Activated T-cell treated with anti-CD3 and anti-CD28 coated beads, Interleukin-2, amount 50 U/mL, for 24 hours (primary cell): Measurements from ENCODE around the gene POLA1.

Experiments used
- DNase-seq: peaks from one replicate; pipeline ENCODE4 v3.0.0-alpha.2; 2020
- H3K27ac Mint-ChIP-seq: 2 replicates; pipeline ENCODE4 v1.8.0; 2020; ENCODE audit warnings: mild to moderate bottlenecking, mixed read lengths
- H3K27me3 Mint-ChIP-seq: 2 replicates; pipeline ENCODE4 v1.8.0; 2020; ENCODE audit warnings: mixed read lengths
- H3K36me3 Mint-ChIP-seq: 2 replicates; pipeline ENCODE4 v1.8.0; 2020; ENCODE audit warnings: low read depth, mixed read lengths
- H3K4me1 Mint-ChIP-seq: 2 replicates; pipeline ENCODE4 v1.8.0; 2020; ENCODE audit warnings: low read depth, mixed read lengths
- H3K4me3 Mint-ChIP-seq: 2 replicates; pipeline ENCODE4 v1.8.0; 2020; ENCODE audit warnings: mild to moderate bottlenecking, moderate library complexity, mixed read lengths
- H3K9me3 Mint-ChIP-seq: 2 replicates; pipeline ENCODE4 v1.8.0; 2020; ENCODE audit warnings: mixed read lengths

Gene POLA1

DNA sequence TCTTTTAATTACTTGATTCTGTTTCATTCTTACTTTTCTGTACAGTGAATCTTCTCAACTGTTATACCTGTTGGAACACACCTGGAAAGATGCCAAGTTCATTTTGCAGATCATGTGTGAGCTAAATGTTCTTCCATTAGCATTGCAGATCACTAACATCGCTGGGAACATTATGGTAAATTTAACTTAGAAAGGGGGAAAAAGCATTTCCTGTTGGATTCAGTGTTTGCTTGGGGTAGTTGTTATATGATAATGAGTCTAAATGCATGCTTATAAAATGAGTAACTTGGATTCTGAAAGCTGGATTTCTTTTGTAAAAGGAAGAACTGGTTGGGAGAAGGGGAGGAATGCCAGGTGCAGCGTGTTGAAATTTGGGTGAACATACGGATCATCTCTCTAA, 47.6 kb downstream of the POLA1 start:
- H3K27ac Mint-ChIP-seq, result no peak overlapping the region
- H3K27me3 Mint-ChIP-seq, result no peaks in the 10 kb centered on the region
- no peaks in the 10 kb centered on the region for H3K9me3 Mint-ChIP-seq
- peaks cover 64% of the 10 kb centered on the region for H3K36me3 Mint-ChIP-seq
- H3K4me1 Mint-ChIP-seq, result no peaks in the 10 kb centered on the region
- no peak overlapping the region for H3K4me3 Mint-ChIP-seq
- no peak for DNase-seq

DNA sequence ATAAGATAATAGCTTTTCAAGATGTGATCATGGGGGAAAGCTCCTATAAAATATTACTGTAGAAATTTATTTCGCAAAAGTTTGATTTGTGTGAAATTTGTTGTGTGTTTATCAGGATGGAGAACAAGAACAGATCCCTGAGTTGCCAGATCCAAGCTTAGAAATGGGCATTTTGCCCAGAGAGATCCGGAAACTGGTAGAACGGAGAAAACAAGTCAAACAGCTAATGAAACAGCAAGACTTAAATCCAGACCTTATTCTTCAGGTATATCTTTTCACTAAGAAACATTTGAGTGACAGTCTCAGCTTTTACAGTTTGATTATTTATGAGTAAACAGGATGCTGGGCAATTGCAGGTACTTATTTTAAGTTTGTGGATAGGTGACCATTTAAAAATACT, 54.5 kb downstream of the POLA1 start:
- no peak overlapping the region for H3K27ac Mint-ChIP-seq
- DNase-seq, result no peak
- H3K36me3 Mint-ChIP-seq, result peaks cover 59% of the 10 kb centered on the region
- no peaks in the 10 kb centered on the region for H3K4me1 Mint-ChIP-seq
- H3K4me3 Mint-ChIP-seq, result no peak overlapping the region
- peaks cover 11% of the 10 kb centered on the region for H3K27me3 Mint-ChIP-seq
- H3K9me3 Mint-ChIP-seq, result no peaks in the 10 kb centered on the region

DNA sequence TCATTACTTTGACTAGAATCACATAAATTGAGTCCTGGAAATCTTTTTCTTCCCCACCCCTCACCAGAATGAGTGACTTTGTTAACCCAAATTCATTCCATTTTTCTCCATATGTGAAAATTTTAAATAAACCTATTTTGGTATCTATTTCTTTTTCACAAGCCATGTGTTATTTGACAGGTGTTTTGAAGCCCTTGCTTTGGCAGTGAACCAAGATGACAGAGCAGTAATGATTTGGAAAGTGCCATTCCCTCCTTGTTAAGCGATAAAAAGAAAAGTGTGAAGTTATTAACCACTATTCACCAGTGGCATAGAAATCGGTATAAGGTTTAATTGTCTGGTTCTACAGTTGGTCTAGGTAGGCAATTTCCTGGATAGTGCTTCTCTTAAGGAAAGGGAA, 66.1 kb downstream of the POLA1 start:
- no peak overlapping the region for H3K27ac Mint-ChIP-seq
- H3K36me3 Mint-ChIP-seq, result peaks cover 81% of the 10 kb centered on the region

DNA sequence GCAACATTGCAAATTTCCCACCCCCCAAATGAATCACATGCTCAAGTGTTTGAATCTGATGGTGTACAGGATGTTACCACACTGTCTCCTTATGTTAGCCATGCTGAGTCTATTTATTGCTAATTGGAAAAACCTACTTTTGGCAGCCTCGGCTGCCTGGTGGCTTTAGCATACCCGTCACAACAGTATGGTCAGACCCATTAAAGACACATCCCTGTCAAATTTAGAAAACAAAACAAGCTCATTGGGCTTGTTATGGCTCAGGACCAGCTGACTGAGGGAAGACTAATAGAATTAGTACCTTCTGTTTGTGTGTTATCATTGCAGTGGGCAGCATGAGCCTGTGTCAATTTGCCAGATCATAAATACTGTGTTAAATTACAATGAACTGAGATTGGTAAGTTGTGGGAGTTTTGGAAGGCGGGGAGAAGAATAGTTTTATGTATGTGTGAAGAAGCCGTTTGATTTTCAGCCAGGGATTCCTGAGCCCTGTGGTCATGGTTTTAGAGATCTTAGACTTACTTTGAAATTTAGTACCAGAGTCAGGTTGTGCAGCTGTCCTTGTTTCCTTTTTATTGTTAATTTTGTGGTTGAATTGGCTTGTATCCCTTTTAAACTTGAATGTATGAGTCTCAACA, 66.8 kb downstream of the POLA1 start:
- Mint-ChIP-seq H3K4me1 (no peaks in the 10 kb centered on the region), H3K27ac (no peak overlapping the region), H3K4me3 (no peak overlapping the region), H3K36me3 (peaks cover 80% of the 10 kb centered on the region), H3K9me3 (no peaks in the 10 kb centered on the region), H3K27me3 (peaks cover 8% of the 10 kb centered on the region)
- DNase-seq, result no peak

More for the DNA sequence above, 66.1 kb downstream of the POLA1 start:
- no peaks in the 10 kb centered on the region for H3K9me3 Mint-ChIP-seq
- no peak for DNase-seq
- H3K4me3 Mint-ChIP-seq, result no peak overlapping the region
- H3K27me3 Mint-ChIP-seq, result peaks cover 8% of the 10 kb centered on the region
- H3K4me1 Mint-ChIP-seq, result no peaks in the 10 kb centered on the region

DNA sequence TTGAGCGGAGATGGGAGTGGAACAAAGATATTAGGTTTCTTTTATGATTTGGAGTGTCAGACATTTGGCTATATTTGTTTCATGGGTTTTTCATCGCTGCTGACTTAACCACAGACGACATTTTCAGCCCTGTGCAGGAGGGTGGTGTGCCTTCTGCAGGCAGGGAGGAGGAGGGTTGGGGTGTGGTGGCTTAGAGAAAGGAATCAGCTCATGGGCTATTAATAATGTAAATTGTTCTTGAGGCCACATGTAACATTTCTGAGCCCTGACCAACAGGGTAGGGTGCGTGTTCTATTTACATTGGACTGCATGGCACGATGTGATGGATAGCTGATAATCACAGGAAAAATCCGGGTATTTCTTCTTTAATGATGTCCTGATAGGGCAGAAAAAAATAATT, 67.6 kb downstream of the POLA1 start:
- H3K36me3 Mint-ChIP-seq, result peaks cover 81% of the 10 kb centered on the region

DNA sequence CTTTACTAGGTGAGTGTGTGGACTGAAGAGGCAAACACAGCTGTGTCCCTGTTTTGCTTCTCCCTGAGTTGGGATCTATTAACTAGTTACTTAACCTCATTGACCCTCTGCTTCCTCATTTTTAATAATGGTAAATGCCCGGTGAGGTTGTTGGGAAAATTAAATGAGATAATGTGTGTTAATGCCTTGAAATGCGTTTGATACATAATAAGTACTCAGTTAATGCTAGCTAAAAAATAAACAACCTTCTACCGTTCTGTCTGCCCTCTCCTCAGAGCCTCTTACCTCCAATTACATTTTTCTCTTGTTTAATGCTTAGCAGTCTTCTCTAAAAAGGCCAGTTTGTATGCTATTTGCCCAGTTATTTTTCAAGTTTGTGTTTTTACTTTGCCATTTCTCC, 70.3 kb downstream of the POLA1 start:
- Mint-ChIP-seq H3K9me3 (no peaks in the 10 kb centered on the region), H3K36me3 (peaks cover 83% of the 10 kb centered on the region), H3K27me3 (peaks cover 13% of the 10 kb centered on the region), H3K4me3 (no peak overlapping the region), H3K4me1 (peaks cover 7% of the 10 kb centered on the region), H3K27ac (no peak overlapping the region)
- DNase-seq, result no peak

More for the DNA sequence above, 67.6 kb downstream of the POLA1 start:
- H3K27me3 Mint-ChIP-seq, result peaks cover 5% of the 10 kb centered on the region
- H3K4me1 Mint-ChIP-seq, result no peaks in the 10 kb centered on the region
- no peak for DNase-seq
- no peaks in the 10 kb centered on the region for H3K9me3 Mint-ChIP-seq
- no peak overlapping the region for H3K27ac Mint-ChIP-seq
- H3K4me3 Mint-ChIP-seq, result no peak overlapping the region

DNA sequence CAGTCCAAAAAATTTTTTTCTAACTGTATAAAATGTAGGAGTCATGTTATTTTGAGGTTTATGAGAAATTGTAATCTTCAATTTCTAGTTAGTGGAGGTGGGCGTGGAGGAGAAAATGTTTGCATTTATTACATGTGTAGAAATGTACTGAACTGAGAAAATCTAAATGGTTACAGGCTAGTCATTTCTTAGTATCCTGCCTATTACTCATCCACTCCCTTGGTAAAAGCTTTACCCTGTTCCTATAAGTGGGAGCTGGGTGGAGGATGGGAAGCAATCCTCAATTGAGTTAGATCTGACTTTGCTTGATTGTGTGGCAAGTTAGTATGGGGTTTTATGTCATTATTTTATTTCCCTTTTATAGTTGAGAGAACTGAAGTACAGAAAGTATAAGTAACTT, 73.8 kb downstream of the POLA1 start:
- Mint-ChIP-seq H3K27me3 (peaks cover 35% of the 10 kb centered on the region), H3K4me3 (no peak overlapping the region), H3K4me1 (peaks cover 7% of the 10 kb centered on the region), H3K27ac (no peak overlapping the region), H3K36me3 (peaks cover 74% of the 10 kb centered on the region), H3K9me3 (no peaks in the 10 kb centered on the region)
- DNase-seq, result no peak

DNA sequence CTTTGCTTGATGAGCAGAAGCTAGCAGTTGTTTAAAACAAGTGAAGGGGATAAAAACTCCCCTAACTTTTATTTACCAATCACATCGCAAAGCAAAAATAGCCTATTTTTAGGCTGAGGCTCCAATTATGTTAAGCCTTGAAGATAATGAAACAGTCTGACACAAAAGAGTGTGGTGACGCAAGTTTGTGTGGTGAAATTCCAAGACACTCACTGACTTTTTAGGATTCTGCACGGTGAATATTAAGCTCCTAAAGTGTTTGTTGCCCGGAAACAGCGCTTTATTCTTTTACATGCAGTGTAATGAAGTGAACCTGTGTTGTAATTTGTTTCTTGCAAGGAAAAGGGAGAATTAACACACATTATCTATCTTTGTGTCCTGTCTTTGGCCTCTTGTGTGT, 74.8 kb downstream of the POLA1 start:
- H3K27me3 Mint-ChIP-seq, result peaks cover 30% of the 10 kb centered on the region
- H3K4me3 Mint-ChIP-seq, result no peak overlapping the region
- H3K9me3 Mint-ChIP-seq, result no peaks in the 10 kb centered on the region
- peaks cover 7% of the 10 kb centered on the region for H3K4me1 Mint-ChIP-seq
- DNase-seq, result no peak
- H3K27ac Mint-ChIP-seq, result no peak overlapping the region
- H3K36me3 Mint-ChIP-seq, result peaks cover 73% of the 10 kb centered on the region

DNA sequence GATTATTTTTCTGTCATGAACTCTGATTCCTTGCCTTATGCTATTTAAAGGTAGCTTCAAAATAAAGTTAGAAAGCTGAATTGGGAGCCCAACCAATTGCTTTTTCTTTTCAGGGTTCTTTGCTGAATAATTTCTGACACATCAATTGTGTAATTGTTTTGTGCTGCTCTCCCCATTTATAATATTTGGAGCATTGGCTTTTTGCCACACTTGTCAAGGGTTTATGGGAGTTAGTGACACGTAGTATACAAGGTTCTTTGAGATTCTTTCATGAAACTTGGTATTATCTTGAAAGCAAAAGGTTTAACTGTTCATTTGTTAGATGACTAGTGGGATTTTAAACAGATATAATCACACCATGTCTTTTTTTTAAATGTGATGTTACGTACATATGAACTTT, 80.9 kb downstream of the POLA1 start:
- DNase-seq, result no peak
- Mint-ChIP-seq H3K27ac (no peak overlapping the region), H3K4me3 (no peak overlapping the region), H3K36me3 (peaks cover 65% of the 10 kb centered on the region), H3K9me3 (no peaks in the 10 kb centered on the region), H3K27me3 (peaks cover 21% of the 10 kb centered on the region), H3K4me1 (no peaks in the 10 kb centered on the region)

DNA sequence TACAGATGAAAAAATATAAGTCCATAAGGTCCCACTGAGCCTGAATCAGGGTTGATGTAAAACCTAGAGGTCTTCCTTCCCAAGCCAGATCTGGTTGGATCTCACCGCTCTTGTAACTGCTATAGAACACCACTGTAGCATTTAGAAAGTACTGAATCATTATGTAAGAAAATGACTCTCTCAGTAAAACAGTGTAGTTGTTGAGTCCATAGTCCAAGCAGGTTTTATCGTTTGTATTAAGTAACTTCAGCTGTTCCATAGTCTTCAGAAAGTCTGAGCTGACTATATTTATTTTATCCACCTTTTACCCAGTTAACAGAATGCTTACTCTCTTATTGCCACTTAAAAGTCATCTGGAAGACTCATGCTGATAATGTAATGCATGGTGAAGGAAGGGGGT, 82.2 kb downstream of the POLA1 start:
- H3K27me3 Mint-ChIP-seq, result peaks cover 13% of the 10 kb centered on the region
- peaks cover 59% of the 10 kb centered on the region for H3K36me3 Mint-ChIP-seq
- H3K4me3 Mint-ChIP-seq, result no peak overlapping the region
- H3K27ac Mint-ChIP-seq, result no peak overlapping the region
- no peaks in the 10 kb centered on the region for H3K9me3 Mint-ChIP-seq
- no peak for DNase-seq
- H3K4me1 Mint-ChIP-seq, result no peaks in the 10 kb centered on the region

DNA sequence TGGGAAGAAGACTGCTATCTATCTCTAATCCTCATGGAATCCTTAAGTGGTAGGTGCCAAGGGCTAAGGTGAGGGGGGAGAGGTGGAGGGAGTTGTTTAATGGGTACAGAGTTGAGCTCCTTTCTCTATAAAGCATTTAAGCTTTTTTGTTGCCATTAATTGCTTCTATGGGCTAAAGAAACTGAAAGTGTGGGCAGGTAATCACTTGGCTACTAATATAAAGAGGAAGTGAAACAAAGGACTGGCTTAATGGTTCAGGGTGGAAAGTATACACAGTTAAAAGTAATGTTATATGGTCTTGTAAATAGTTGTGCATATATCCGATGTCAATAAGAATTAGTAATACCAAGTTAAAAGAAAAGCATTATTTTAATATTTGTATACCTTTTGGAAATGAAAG, 83.9 kb downstream of the POLA1 start:
- Mint-ChIP-seq H3K36me3 (peaks cover 64% of the 10 kb centered on the region), H3K9me3 (no peaks in the 10 kb centered on the region), H3K27ac (no peak overlapping the region), H3K27me3 (peaks cover 4% of the 10 kb centered on the region), H3K4me3 (no peak overlapping the region), H3K4me1 (no peaks in the 10 kb centered on the region)
- no peak for DNase-seq

DNA sequence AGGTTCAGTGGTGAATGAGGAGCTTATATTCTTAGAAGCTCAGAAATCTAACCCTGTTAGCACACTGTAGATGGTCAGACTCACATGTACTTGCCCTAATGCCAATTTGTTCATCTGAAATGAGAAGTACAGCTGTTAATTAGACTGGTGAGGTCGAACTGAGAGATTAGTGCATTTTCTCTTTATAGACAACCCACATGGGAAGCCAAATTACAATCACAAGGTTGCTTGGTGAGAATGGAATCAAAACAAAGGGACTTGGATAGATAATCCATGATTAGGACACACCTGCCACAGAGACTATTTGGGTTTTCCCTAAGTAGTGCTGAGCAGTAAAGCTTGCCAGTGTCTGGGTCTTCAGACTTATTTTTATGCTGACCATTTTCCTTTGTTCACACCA, 88.3 kb downstream of the POLA1 start:
- H3K27me3 Mint-ChIP-seq, result peaks cover 4% of the 10 kb centered on the region
- peaks cover 59% of the 10 kb centered on the region for H3K36me3 Mint-ChIP-seq
- no peak for DNase-seq
- H3K27ac Mint-ChIP-seq, result no peak overlapping the region
- H3K4me1 Mint-ChIP-seq, result no peaks in the 10 kb centered on the region
- no peaks in the 10 kb centered on the region for H3K9me3 Mint-ChIP-seq
- no peak overlapping the region for H3K4me3 Mint-ChIP-seq

DNA sequence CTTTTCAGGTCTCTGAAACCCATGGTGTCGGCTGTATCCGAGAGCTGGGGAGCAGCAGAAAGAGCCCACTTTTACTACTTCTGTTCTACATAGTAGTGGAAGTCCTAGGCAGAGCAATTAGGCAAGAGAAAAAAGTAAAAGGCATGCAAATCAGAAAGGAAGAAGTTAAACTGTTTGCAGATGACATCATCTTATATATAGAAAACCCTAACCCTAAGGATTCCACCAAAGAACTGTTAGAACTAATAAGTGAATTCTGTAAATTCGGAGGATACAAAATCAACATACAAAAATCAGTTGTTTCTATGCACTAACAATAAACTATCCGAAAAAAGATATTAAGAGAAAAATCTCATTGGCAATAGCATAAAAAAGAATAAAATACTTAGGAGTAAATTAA, 95.3 kb downstream of the POLA1 start:
- H3K27me3 Mint-ChIP-seq, result peaks cover 12% of the 10 kb centered on the region
- no peak for DNase-seq
- H3K27ac Mint-ChIP-seq, result no peak overlapping the region
- H3K36me3 Mint-ChIP-seq, result peaks cover 71% of the 10 kb centered on the region
- H3K9me3 Mint-ChIP-seq, result no peaks in the 10 kb centered on the region
- H3K4me3 Mint-ChIP-seq, result no peak overlapping the region
- H3K4me1 Mint-ChIP-seq, result no peaks in the 10 kb centered on the region

DNA sequence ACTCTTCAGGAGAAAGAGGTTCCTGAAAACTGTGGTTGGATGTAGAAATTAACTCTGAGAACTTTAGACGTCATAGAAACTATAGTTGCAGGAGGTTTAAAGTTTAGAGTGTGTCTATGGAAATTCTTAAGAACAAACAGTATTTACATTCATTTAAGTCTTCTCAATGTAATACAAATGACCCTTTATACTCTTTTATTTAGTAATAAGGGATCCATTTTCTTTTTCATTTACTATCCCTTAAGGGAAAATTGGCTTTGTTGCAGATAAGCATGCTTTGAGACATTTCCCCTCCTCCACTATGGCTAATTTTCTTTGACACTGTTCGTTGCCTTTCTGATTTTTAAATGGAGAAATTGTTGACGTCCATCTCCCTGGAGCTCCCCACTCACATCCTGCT, 96.4 kb downstream of the POLA1 start:
- Mint-ChIP-seq H3K27ac (no peak overlapping the region), H3K9me3 (no peaks in the 10 kb centered on the region)

DNA sequence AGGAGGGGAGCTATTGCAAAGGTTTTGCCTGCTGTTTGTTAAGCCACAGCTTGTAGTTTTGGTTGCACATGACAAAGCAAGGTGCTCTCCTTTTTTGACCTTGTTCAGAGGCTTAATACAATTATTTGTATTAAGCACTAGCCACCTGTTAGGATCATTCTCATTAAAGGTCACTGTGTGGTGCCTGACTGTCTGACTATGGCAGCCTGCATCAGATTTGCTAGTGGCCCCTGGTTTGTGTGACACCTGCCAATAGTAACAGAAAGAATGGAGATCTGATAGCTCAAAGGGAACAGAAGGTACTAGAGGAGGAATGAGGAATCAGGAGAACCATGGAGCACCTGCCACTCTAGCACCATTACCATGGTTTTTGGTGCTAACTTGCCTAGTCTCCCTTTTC, 102.5 kb downstream of the POLA1 start:
- Mint-ChIP-seq H3K27me3 (peaks cover 11% of the 10 kb centered on the region), H3K4me3 (no peak overlapping the region), H3K36me3 (peaks cover 62% of the 10 kb centered on the region), H3K27ac (no peak overlapping the region), H3K4me1 (no peaks in the 10 kb centered on the region), H3K9me3 (no peaks in the 10 kb centered on the region)
- no peak for DNase-seq

More for the DNA sequence above, 96.4 kb downstream of the POLA1 start:
- peaks cover 12% of the 10 kb centered on the region for H3K27me3 Mint-ChIP-seq
- no peak overlapping the region for H3K4me3 Mint-ChIP-seq
- peaks cover 76% of the 10 kb centered on the region for H3K36me3 Mint-ChIP-seq
- DNase-seq, result no peak
- no peaks in the 10 kb centered on the region for H3K4me1 Mint-ChIP-seq

DNA sequence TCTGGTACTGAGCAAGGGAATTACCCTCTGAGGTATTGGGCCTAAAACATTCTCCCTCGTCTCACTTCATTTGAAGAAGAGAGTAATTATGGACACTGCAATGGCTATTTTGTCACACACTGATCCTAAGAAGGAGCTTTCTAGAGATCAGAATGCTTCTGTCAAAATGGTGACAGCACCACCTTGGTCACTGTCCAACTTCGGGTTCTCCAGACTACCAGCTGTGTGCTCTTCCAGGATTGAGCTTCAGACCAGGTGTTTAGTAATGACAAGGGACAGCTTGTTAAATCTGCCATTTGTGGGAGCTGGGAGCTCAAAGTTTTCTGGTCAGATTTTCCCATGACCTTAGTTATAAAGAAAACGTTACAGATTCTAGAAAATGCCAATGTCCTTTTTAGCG, 105.4 kb downstream of the POLA1 start:
- no peak for DNase-seq
- Mint-ChIP-seq H3K9me3 (no peaks in the 10 kb centered on the region), H3K27me3 (peaks cover 5% of the 10 kb centered on the region), H3K27ac (no peak overlapping the region), H3K4me1 (no peaks in the 10 kb centered on the region), H3K36me3 (peaks cover 56% of the 10 kb centered on the region), H3K4me3 (no peak overlapping the region)
